A549 (cell line): ENCODE measurements around the gene DNM3.

Experiments used
- JUNB ChIP-seq: fragments of >200 bp; sonication (Bioruptor Twin); formaldehyde crosslinking; IDR thresholded peaks from 2 replicates; pipeline ENCODE4 v1.6.1; 2016
- MYC ChIP-seq: IDR thresholded peaks from 2 replicates; pipeline ENCODE4 v1.6.1; 2012; ENCODE audit warnings: mild to moderate bottlenecking, inconsistent platforms, low read length, improper control_type of control experiment, borderline replicate concordance
- POLR2A ChIP-seq: IDR thresholded peaks from 2 replicates; pipeline ENCODE4 v1.6.1; 2012; ENCODE audit warnings: mild to moderate bottlenecking, low read length
- RCOR1 ChIP-seq: fragments of 150-350 bp; IDR thresholded peaks from 2 replicates; pipeline ENCODE4 v1.6.1; 2014; ENCODE audit warnings: antibody characterized with exemption, low read length, low read depth
- SMC3 ChIP-seq: fragments of >200 bp; sonication (Bioruptor Twin); formaldehyde crosslinking; IDR thresholded peaks from 3 replicates; pipeline ENCODE4 v1.6.1; 2018; ENCODE audit warnings: inconsistent platforms
- TF ChIP-seq, protein P1 (sequence below): fragments of >200 bp; sonication (Bioruptor Twin); formaldehyde crosslinking; IDR thresholded peaks from 3 replicates; pipeline ENCODE4 v1.5.1; 2016
- TF ChIP-seq, protein P2 (sequence below): fragments of 150-350 bp; IDR thresholded peaks from 2 replicates; pipeline ENCODE4 v1.6.1; 2014; ENCODE audit warnings: low read depth, mild to moderate bottlenecking, low read length
- TF ChIP-seq, protein P3 (sequence below): fragments of >200 bp; sonication (Bioruptor Twin); formaldehyde crosslinking; IDR thresholded peaks from 3 replicates; pipeline ENCODE4 v1.6.1; 2016
- TF ChIP-seq, protein P4 (sequence below): IDR thresholded peaks from 2 replicates; pipeline ENCODE4 v1.6.1; 2012; ENCODE audit warnings: low read depth, borderline replicate concordance

DNA sequence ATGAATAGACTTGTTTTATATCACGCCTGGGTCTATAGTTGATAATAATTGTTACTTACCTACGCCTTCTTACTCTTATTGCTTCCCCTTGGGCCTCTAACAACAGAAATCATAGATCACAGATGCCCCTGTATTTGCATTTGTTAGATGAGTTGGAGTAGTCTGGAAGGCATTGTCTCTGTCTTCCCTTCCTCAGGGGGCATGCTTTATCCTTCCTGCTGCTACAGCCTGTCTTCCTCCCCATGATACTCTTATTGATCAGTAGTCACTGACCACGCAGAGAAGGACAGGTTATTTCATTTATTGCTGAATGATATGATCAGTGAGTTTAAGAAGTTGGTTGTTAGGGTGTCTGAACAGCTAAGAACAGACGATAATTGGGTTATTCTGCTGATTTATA, 98.4 kb downstream of the DNM3 start:
- TF ChIP-seq JUNB, result no peak
- no peak for TF ChIP-seq POLR2A
- TF ChIP-seq, protein P1, sequence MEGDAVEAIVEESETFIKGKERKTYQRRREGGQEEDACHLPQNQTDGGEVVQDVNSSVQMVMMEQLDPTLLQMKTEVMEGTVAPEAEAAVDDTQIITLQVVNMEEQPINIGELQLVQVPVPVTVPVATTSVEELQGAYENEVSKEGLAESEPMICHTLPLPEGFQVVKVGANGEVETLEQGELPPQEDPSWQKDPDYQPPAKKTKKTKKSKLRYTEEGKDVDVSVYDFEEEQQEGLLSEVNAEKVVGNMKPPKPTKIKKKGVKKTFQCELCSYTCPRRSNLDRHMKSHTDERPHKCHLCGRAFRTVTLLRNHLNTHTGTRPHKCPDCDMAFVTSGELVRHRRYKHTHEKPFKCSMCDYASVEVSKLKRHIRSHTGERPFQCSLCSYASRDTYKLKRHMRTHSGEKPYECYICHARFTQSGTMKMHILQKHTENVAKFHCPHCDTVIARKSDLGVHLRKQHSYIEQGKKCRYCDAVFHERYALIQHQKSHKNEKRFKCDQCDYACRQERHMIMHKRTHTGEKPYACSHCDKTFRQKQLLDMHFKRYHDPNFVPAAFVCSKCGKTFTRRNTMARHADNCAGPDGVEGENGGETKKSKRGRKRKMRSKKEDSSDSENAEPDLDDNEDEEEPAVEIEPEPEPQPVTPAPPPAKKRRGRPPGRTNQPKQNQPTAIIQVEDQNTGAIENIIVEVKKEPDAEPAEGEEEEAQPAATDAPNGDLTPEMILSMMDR, result no peak
- TF ChIP-seq MYC, result no peak
- TF ChIP-seq, protein P2, sequence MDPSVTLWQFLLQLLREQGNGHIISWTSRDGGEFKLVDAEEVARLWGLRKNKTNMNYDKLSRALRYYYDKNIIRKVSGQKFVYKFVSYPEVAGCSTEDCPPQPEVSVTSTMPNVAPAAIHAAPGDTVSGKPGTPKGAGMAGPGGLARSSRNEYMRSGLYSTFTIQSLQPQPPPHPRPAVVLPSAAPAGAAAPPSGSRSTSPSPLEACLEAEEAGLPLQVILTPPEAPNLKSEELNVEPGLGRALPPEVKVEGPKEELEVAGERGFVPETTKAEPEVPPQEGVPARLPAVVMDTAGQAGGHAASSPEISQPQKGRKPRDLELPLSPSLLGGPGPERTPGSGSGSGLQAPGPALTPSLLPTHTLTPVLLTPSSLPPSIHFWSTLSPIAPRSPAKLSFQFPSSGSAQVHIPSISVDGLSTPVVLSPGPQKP, result no peak
- no peak for TF ChIP-seq RCOR1
- TF ChIP-seq, protein P3, sequence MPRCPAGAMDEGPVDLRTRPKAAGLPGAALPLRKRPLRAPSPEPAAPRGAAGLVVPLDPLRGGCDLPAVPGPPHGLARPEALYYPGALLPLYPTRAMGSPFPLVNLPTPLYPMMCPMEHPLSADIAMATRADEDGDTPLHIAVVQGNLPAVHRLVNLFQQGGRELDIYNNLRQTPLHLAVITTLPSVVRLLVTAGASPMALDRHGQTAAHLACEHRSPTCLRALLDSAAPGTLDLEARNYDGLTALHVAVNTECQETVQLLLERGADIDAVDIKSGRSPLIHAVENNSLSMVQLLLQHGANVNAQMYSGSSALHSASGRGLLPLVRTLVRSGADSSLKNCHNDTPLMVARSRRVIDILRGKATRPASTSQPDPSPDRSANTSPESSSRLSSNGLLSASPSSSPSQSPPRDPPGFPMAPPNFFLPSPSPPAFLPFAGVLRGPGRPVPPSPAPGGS, result no peak
- no peak for TF ChIP-seq SMC3
- TF ChIP-seq, protein P4, sequence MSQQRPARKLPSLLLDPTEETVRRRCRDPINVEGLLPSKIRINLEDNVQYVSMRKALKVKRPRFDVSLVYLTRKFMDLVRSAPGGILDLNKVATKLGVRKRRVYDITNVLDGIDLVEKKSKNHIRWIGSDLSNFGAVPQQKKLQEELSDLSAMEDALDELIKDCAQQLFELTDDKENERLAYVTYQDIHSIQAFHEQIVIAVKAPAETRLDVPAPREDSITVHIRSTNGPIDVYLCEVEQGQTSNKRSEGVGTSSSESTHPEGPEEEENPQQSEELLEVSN, result no peak
